H9 (cell line): ENCODE data around the gene JTB. TPM values are rescaled to one million over a fixed set of nuclear protein-coding genes. Genes with fewer than 3 reads are reported as not detected.

Experiments
- DNase-seq: peaks from one replicate; pipeline ENCODE4 v3.0.0-alpha.2; 2017
- H2AFZ ChIP-seq: one replicate; pipeline ENCODE4 v1.6.1; 2013; ENCODE audit warnings: mild to moderate bottlenecking, low read length, control low read depth, moderate library complexity
- H2AK5ac ChIP-seq: 2 replicates; pipeline ENCODE4 v1.6.1; 2013; ENCODE audit warnings: low read length, control low read depth, mixed read lengths; ENCODE audit not compliant: insufficient read length
- H2BK120ac ChIP-seq: one replicate; pipeline ENCODE4 v1.6.1; 2013; ENCODE audit warnings: low read depth, mild to moderate bottlenecking, low read length, control low read depth, inconsistent platforms; ENCODE audit not compliant: poor library complexity, severe bottlenecking
- H2BK12ac ChIP-seq: 2 replicates; pipeline ENCODE4 v1.6.1; 2013; ENCODE audit warnings: low read length, control low read depth, mixed read lengths, low read depth; ENCODE audit not compliant: insufficient read length
- H2BK15ac ChIP-seq: 2 replicates; pipeline ENCODE4 v1.6.1; 2013; ENCODE audit warnings: low read depth, low read length, control low read depth
- H2BK20ac ChIP-seq: one replicate; pipeline ENCODE4 v1.6.1; 2013; ENCODE audit warnings: low read depth, mild to moderate bottlenecking, low read length, control low read depth, inconsistent platforms; ENCODE audit not compliant: poor library complexity, severe bottlenecking
- H2BK5ac ChIP-seq: 2 replicates; pipeline ENCODE4 v1.6.1; 2013; ENCODE audit warnings: low read length, control low read depth, mixed read lengths; ENCODE audit not compliant: insufficient read length
- H3K14ac ChIP-seq: 2 replicates; pipeline ENCODE4 v1.6.1; 2013; ENCODE audit warnings: low read length, control low read depth; ENCODE audit not compliant: insufficient read depth
- H3K18ac ChIP-seq: 2 replicates; pipeline ENCODE4 v1.6.1; 2013; ENCODE audit warnings: low read depth, mild to moderate bottlenecking, mixed read lengths, low read length, control low read depth; ENCODE audit not compliant: insufficient read length
- H3K23ac ChIP-seq: 2 replicates; pipeline ENCODE4 v1.6.1; 2013; ENCODE audit warnings: low read length, control low read depth, mixed read lengths, low read depth; ENCODE audit not compliant: insufficient read length
- H3K23me2 ChIP-seq: 2 replicates; pipeline ENCODE4 v1.6.1; 2013; ENCODE audit warnings: low read depth, mild to moderate bottlenecking, mixed read lengths, low read length, control low read depth; ENCODE audit not compliant: insufficient read length, poor library complexity, severe bottlenecking
- H3K27ac ChIP-seq: 2 replicates; pipeline ENCODE4 v1.5.1; 2013; ENCODE audit warnings: low read length, control low read depth, mixed read lengths, low read depth; ENCODE audit not compliant: insufficient read length
- H3K27me3 ChIP-seq: 2 replicates; pipeline ENCODE4 v1.6.1; 2013; ENCODE audit warnings: low read length, control low read depth, inconsistent platforms; ENCODE audit not compliant: insufficient read depth
- H3K4ac ChIP-seq: 2 replicates; pipeline ENCODE4 v1.6.1; 2013; ENCODE audit warnings: low read depth, mild to moderate bottlenecking, control low read depth, inconsistent platforms, low read length, moderate library complexity
- H3K4me1 ChIP-seq: 2 replicates; pipeline ENCODE4 v1.6.1; 2013; ENCODE audit warnings: low read length, control low read depth, inconsistent platforms; ENCODE audit not compliant: insufficient read depth
- H3K4me2 ChIP-seq: 2 replicates; pipeline ENCODE4 v1.6.1; 2013; ENCODE audit warnings: low read length, control low read depth, mixed read lengths; ENCODE audit not compliant: insufficient read length, insufficient read depth
- H3K56ac ChIP-seq: 2 replicates; pipeline ENCODE4 v1.6.1; 2013; ENCODE audit warnings: low read depth, mild to moderate bottlenecking, mixed read lengths, low read length, control low read depth; ENCODE audit not compliant: insufficient read length
- H3K79me1 ChIP-seq: 2 replicates; pipeline ENCODE4 v1.6.1; 2013; ENCODE audit warnings: low read depth, mild to moderate bottlenecking, moderate library complexity, low read length, control low read depth, inconsistent platforms; ENCODE audit not compliant: insufficient read depth, poor library complexity, severe bottlenecking
- H3K79me2 ChIP-seq: 2 replicates; pipeline ENCODE4 v1.6.1; 2013; ENCODE audit warnings: low read length, control low read depth, inconsistent platforms; ENCODE audit not compliant: insufficient read depth
- H3K9ac ChIP-seq: 2 replicates; pipeline ENCODE4 v1.6.1; 2013; ENCODE audit warnings: low read length, control low read depth, mixed read lengths; ENCODE audit not compliant: insufficient read length; ENCODE audit errors: extremely low read depth
- H3K9me3 ChIP-seq: one replicate; pipeline ENCODE4 v1.6.1; 2013; ENCODE audit warnings: low read depth, low read length, inconsistent platforms; ENCODE audit not compliant: control insufficient read depth
- H3T11ph ChIP-seq: one replicate; pipeline ENCODE4 v1.6.1; 2013; ENCODE audit warnings: mild to moderate bottlenecking, low read length, control low read depth, inconsistent platforms
- H4K20me1 ChIP-seq: one replicate; pipeline ENCODE4 v1.6.1; 2013; ENCODE audit not compliant: control insufficient read depth, insufficient read length, insufficient read depth
- H4K5ac ChIP-seq: 2 replicates; pipeline ENCODE4 v1.6.1; 2013; ENCODE audit warnings: low read depth, mild to moderate bottlenecking, mixed read lengths, low read length, control low read depth; ENCODE audit not compliant: insufficient read length
- H4K8ac ChIP-seq: replicated peaks from 2 replicates; pipeline ENCODE4 v1.6.1; 2013; ENCODE audit warnings: low read length, control low read depth, mixed read lengths, low read depth; ENCODE audit not compliant: insufficient read length
- H4K91ac ChIP-seq: 2 replicates; pipeline ENCODE4 v1.6.1; 2013; ENCODE audit warnings: low read depth, mild to moderate bottlenecking, moderate library complexity, mixed read lengths, low read length, control low read depth; ENCODE audit not compliant: insufficient read length
- H3K27ac Mint-ChIP-seq, 3 experiments: 2 replicates in 2 of 3; 3 replicates in 1 of 3; pipeline ENCODE4 v1.8.0; 2020 to 2021; ENCODE audit warnings: mixed read lengths in 3 of 3, mild to moderate bottlenecking in 1 of 3, moderate library complexity in 1 of 3
- H3K27me3 Mint-ChIP-seq: 2 replicates; pipeline ENCODE4 v1.8.0; 2021; ENCODE audit warnings: low read depth, mild to moderate bottlenecking, moderate library complexity, mixed read lengths
- H3K36me3 Mint-ChIP-seq, 3 experiments: 2 replicates in 2 of 3; 3 replicates in 1 of 3; pipeline ENCODE4 v1.8.0; 2020 to 2021; ENCODE audit warnings: low read depth in 3 of 3, mixed read lengths in 3 of 3; ENCODE audit not compliant: insufficient read depth in 1 of 3
- H3K4me1 Mint-ChIP-seq, 2 experiments: 2 replicates each; pipeline ENCODE4 v1.8.0; 2020; ENCODE audit warnings: mixed read lengths in 2 of 2
- H3K4me3 Mint-ChIP-seq, 2 experiments: 2 replicates in 1 of 2; 3 replicates in 1 of 2; pipeline ENCODE4 v1.8.0; 2020 to 2021; ENCODE audit warnings: mild to moderate bottlenecking in 2 of 2, mixed read lengths in 2 of 2, moderate library complexity in 1 of 2
- H3K9me3 Mint-ChIP-seq, 2 experiments: 2 replicates in 1 of 2; 3 replicates in 1 of 2; pipeline ENCODE4 v1.8.0; 2020; ENCODE audit warnings: mild to moderate bottlenecking in 2 of 2, mixed read lengths in 2 of 2, moderate library complexity in 1 of 2
- WGBS: extraction: QIAGEN DNeasy Blood & Tissue Kit; methylation state at CpG from one replicate; pipeline ENCODE4 v1.1.7; 2013; ENCODE audit warnings: missing lambda C conversion rate, low lambda C conversion rate, mixed read lengths; ENCODE audit not compliant: insufficient read length; ENCODE audit errors: extremely low coverage; 5-methylcytosine and 5-hydroxymethylcytosine counted together
- total RNA-seq: library from RNA; stranded (reverse); gene quantifications from 2 replicates; pipeline ENCODE4 v1.2.1, GENCODE V29; 2021
- TF ChIP-seq, protein P1 (sequence below): fragments of 200-600 bp; sonication (generic); conservative IDR thresholded peaks from 3 replicates; pipeline ENCODE4 v1.8.0; 2021; ENCODE audit warnings: antibody characterized with exemption, mild to moderate bottlenecking

The JTB gene
- total RNA-seq, 1 experiment from 2014 or later, result 85.4 TPM

DNA sequence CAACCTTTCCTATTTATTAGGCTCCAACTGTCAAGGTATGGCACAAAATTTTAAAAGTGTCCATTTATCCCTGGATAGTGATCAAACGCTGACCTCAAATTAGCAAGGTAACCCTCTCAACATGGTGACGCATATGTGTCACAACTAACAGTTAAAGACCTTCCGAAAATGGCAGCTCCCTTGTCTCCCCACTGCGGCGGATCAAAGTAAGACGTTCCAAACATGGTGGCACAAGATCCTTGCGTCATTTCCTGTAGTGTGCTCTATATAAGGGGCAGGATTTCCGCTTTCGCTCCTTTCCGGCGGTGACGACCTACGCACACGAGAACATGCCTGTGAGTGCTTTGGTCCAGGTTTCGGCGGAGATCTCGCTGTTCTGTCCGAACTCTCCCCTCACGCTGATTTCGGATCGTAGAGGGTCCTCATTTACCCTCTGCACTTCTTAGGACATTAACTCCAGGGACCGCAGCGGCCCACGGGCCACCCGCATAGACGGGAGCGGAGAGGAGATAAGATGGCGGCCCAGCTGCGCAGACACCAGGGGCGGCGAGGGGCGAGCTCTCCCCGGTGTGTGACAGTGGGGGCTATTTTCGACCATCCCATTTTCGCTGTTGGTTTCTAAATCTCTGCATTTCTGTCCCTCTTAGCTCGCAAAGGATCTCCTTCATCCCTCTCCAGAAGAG, 13.1 kb upstream of the JTB start, which contains the start of gene RPS27:
TSS of gene RPS27 (plus strand) at position 295 of the 683 bp plus-strand sequence. CDS start at position 330, 35 bp downstream.
- Histone ChIP-seq H4K8ac (no peak within 1 kb of the TSS), H3K4me2 (peak within 1 kb of the TSS; percentile 91), H2BK15ac (no peak within 1 kb of the TSS), H3K79me1 (peaks cover 4% of the 10 kb centered on the region), H3K14ac (peak within 1 kb of the TSS; percentile 99), H3K56ac (no peak within 1 kb of the TSS), H3K27me3 (no peaks in the 10 kb centered on the region), H3K18ac (peak within 1 kb of the TSS; percentile 99), H3K4me1 (no peaks in the 10 kb centered on the region), H4K20me1 (no peaks in the 10 kb centered on the region), H2BK20ac (no peak within 1 kb of the TSS), H3K27ac (peak within 1 kb of the TSS; percentile 82), H2AFZ (no peak within 1 kb of the TSS), H4K5ac (peak within 1 kb of the TSS; percentile 19), H2BK12ac (no peak within 1 kb of the TSS), H3T11ph (peak within 1 kb of the TSS; percentile 91), H3K9me3 (no peaks in the 10 kb centered on the region), H2BK120ac (peak within 1 kb of the TSS; percentile 74), H2BK5ac (peak within 1 kb of the TSS; percentile 80), H3K23ac (no peak within 1 kb of the TSS), H3K23me2 (peaks cover 9% of the 10 kb centered on the region), H4K91ac (no peak within 1 kb of the TSS), H3K79me2 (peaks cover 3% of the 10 kb centered on the region; the same call in 1 of the 2 replicates), H2AK5ac (no peak within 1 kb of the TSS), H3K4ac (no peak within 1 kb of the TSS; the same call in 1 of the 2 replicates), H3K9ac (peak within 1 kb of the TSS; percentile 99)
- Mint-ChIP-seq H3K4me3 (peak within 1 kb of the TSS; percentile 96 to 97), H3K4me1 (peaks cover 19 to 22% of the 10 kb centered on the region in 2 experiments), H3K27me3 (peaks cover 2% of the 10 kb centered on the region; the same call in 1 of the 2 replicates), H3K9me3 (peaks cover 0 to under 1% of the 10 kb centered on the region in 2 experiments; a peak in 3 of 5 replicates), H3K36me3 (peaks cover 36 to 48% (median 45%) of the 10 kb centered on the region in 3 experiments), H3K27ac (peak within 1 kb of the TSS; percentile 99 to 100 (median 99))
- TF ChIP-seq, protein P1, sequence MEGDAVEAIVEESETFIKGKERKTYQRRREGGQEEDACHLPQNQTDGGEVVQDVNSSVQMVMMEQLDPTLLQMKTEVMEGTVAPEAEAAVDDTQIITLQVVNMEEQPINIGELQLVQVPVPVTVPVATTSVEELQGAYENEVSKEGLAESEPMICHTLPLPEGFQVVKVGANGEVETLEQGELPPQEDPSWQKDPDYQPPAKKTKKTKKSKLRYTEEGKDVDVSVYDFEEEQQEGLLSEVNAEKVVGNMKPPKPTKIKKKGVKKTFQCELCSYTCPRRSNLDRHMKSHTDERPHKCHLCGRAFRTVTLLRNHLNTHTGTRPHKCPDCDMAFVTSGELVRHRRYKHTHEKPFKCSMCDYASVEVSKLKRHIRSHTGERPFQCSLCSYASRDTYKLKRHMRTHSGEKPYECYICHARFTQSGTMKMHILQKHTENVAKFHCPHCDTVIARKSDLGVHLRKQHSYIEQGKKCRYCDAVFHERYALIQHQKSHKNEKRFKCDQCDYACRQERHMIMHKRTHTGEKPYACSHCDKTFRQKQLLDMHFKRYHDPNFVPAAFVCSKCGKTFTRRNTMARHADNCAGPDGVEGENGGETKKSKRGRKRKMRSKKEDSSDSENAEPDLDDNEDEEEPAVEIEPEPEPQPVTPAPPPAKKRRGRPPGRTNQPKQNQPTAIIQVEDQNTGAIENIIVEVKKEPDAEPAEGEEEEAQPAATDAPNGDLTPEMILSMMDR, result no peak
- WGBS, result no CpG with 5 or more reads among the region's 36 CpGs
- peak; percentile 95 for DNase-seq
